Activated CD4-positive, alpha-beta T cell treated with anti-CD3 and anti-CD28 coated beads, Interleukin-2, amount 10 ng/mL, durations not matched to agents 24 days and 14 days (primary cell): ENCODE data around the gene NR2C2. TPM values are rescaled to one million over a fixed set of nuclear protein-coding genes. Genes with fewer than 3 reads are reported as not detected.
"Not testable (repeated sequence)": the region's sequence is repeated elsewhere in the genome, so short reads cannot be mapped to it uniquely, and the experiment has no call there.

Source experiments
- DNase-seq: peaks from one replicate; pipeline ENCODE4 v3.0.0; 2022
- H3K27ac Mint-ChIP-seq: one replicate; pipeline ENCODE4 v1.8.0; 2022; ENCODE audit warnings: mild to moderate bottlenecking, mixed read lengths
- H3K27me3 Mint-ChIP-seq: one replicate; pipeline ENCODE4 v1.8.0; 2022; ENCODE audit warnings: mixed read lengths
- H3K36me3 Mint-ChIP-seq: one replicate; pipeline ENCODE4 v1.8.0; 2022; ENCODE audit warnings: low read depth, mild to moderate bottlenecking, mixed read lengths
- H3K4me1 Mint-ChIP-seq: one replicate; pipeline ENCODE4 v1.8.0; 2021; ENCODE audit warnings: mixed read lengths
- H3K4me3 Mint-ChIP-seq: one replicate; pipeline ENCODE4 v1.8.0; 2022; ENCODE audit warnings: mild to moderate bottlenecking, moderate library complexity, mixed read lengths
- H3K9me3 Mint-ChIP-seq: one replicate; pipeline ENCODE4 v1.8.0; 2021; ENCODE audit warnings: mixed read lengths
- intact Hi-C: fragments of 100-400 bp; cut with micrococcal nuclease; formaldehyde crosslinking; loops from one replicate; pipeline ENCODE4 v1.15.1; 2023
- total RNA-seq: library from RNA; stranded (reverse); gene quantifications from 2 replicates; pipeline ENCODE4 v1.2.3, GENCODE V29; 2022

NR2C2 gene
- total RNA-seq, 1 donor from 2014 or later, result 52.5 TPM

DNA sequence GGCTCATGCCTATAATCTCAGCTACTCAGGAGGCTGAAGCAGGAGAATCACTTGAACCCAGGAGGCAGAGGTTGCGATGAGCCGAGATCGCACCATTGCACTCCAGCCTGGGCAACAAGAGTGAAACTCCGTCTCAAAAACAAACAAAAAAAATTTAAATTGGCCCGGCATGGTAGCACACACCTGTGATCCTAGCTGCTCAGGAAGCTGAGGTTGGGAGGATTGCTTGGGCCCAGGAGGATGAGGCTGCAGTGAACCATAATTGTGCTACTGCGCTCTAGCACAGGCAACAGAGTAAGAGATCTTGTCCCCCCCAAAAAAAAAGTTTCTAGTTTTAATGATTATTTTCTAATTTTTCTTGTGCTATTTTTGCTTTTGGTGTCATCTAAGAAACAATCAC, 51.8 kb downstream of the NR2C2 start:
- H3K4me3 Mint-ChIP-seq, H3K27me3 Mint-ChIP-seq, H3K27ac Mint-ChIP-seq: not testable (repeated sequence)

DNA sequence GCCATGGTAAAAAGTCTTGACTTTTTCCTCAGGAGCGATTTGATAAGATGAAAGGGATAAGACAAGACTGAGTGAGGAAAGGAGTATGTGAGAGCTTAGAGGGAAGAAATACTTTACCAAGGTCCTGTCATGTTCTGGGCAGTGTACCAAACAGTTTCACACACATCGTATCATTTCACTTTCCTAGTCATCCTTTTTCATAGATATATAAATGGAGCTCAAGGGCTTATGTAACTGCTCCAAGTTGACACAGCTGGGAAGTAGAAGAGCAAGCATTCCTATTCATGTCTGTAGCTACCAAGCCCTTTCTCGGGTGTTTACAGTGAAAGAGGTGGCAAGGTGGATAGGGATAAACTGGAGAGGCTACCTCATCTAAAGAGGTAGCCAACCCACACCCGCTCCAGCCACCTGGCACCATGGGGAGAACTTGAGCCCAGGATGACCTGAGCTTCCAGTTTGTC, 60.3 kb downstream of the NR2C2 start:
- Mint-ChIP-seq H3K4me3 (no peak overlapping the region), H3K36me3 (peaks cover 35% of the 10 kb centered on the region), H3K9me3 (no peaks in the 10 kb centered on the region), H3K4me1 (peaks cover 6% of the 10 kb centered on the region), H3K27ac (no peak overlapping the region), H3K27me3 (no peaks in the 10 kb centered on the region)
- intact Hi-C loops, result no loop called here
- no peak for DNase-seq

More for the DNA sequence above, 51.8 kb downstream of the NR2C2 start:
- DNase-seq, H3K9me3 Mint-ChIP-seq, intact Hi-C loops: not testable (repeated sequence)
- H3K36me3 Mint-ChIP-seq, result peaks cover 29% of the 10 kb centered on the region
- H3K4me1 Mint-ChIP-seq, result peaks cover 13% of the 10 kb centered on the region

DNA sequence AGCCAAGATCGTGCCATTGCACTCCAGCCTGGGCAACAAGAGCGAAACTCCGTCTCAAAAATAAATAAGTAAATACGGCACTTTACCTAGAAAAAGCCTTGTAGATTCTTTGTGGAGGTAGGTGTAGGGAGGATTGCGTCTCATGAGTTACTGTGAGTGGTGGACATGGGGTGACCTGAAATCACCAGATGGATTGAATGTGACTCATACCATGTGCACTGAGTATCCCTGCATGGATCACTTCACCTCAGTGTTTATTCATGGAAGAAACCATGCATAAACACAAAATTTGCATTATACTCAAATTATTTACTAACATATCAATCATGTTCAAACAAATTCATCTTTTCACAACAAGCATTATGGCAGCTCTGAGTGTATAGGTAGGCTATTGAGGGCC, 61.8 kb downstream of the NR2C2 start:
- intact Hi-C loops, result no loop called here
- no peak for DNase-seq
- Mint-ChIP-seq H3K27ac (no peak overlapping the region), H3K9me3 (no peaks in the 10 kb centered on the region), H3K36me3 (peaks cover 38% of the 10 kb centered on the region), H3K27me3 (no peaks in the 10 kb centered on the region), H3K4me1 (peaks cover 5% of the 10 kb centered on the region), H3K4me3 (no peak overlapping the region)

DNA sequence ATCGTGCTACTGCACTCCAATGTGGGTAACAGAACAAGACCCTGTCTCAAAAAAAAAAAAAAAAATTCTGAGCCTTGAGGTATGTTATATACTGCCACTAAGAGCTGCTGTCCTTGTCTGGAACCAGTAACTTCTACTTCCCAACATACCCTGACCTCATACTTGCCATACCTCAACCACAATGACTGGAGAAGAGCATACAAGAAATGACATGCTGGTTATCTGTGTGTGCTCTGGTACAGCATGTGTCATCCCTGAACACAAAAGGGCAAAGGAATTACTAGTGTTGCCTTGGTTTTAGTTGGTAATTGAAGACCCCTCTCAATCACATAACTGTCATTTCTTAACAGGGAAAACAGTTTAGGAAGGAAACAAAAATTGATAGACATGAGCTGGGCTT, 63.3 kb downstream of the NR2C2 start:
- peaks cover 5% of the 10 kb centered on the region for H3K4me1 Mint-ChIP-seq
- no peaks in the 10 kb centered on the region for H3K9me3 Mint-ChIP-seq
- intact Hi-C loops, result no loop called here
- no peak overlapping the region for H3K27ac Mint-ChIP-seq
- no peak for DNase-seq
- no peaks in the 10 kb centered on the region for H3K27me3 Mint-ChIP-seq
- H3K4me3 Mint-ChIP-seq, result no peak overlapping the region
- peaks cover 44% of the 10 kb centered on the region for H3K36me3 Mint-ChIP-seq

DNA sequence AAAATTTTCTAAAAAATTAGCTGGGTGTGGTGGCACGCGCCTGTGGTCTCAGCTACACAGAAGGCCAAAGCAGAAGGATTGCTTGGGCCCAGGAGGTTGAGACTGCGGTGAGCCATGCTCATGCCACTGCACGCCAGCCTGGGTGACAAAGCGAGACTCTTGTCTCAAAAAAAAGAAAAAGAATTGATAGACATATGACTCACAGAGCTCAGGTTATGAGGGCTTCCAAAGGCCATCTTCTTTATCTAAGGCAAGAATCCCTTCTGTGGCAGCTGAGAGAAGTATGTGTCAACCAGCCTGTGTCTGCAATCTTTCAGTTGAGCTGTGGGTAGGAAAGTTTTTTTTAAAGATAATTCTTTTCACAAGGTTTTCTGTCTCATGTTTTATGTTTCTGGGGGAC, 63.8 kb downstream of the NR2C2 start:
- H3K9me3 Mint-ChIP-seq, result no peaks in the 10 kb centered on the region
- H3K36me3 Mint-ChIP-seq, result peaks cover 46% of the 10 kb centered on the region
- intact Hi-C loops, result no loop called here
- no peak overlapping the region for H3K27ac Mint-ChIP-seq
- H3K4me1 Mint-ChIP-seq, result peaks cover 5% of the 10 kb centered on the region
- H3K27me3 Mint-ChIP-seq, result no peaks in the 10 kb centered on the region
- no peak overlapping the region for H3K4me3 Mint-ChIP-seq
- no peak for DNase-seq

DNA sequence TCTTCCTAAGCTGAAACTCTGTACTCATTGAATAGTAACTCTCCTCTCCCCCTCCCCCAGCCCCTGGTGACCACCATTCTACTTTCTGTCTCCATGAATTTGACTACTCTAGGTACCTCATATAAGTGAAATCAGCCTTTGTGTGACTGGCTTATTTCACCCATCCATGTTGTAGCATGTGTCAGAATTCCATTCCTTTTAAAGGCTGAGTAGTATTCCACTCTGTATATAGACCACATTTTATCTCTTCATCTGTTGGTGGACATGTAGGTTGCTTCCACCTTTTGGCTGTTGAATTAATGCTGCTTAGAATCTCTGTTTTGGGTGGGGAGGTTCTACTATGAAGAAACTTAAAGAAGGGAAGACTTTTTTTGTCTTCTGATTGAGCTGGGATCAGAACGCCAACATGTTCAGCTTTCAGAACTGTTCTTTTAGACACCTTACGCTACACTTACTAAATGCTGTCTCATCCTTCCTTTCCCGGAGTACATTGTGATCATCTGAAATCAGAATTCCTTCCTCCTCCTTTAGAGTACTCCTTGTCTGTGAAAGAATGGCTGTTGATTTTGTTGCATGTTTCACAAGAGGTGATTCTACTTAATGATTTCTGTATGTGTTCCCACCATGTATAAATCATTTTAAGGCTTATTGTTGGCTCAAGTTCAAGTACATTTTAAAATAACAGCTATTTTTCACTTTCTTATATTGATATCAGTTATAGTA, 67.4 kb downstream of the NR2C2 start:
- H3K4me1 Mint-ChIP-seq, result peaks cover 5% of the 10 kb centered on the region
- DNase-seq, result no peak
- H3K4me3 Mint-ChIP-seq, result no peak overlapping the region
- H3K36me3 Mint-ChIP-seq, result peaks cover 58% of the 10 kb centered on the region
- H3K27me3 Mint-ChIP-seq, result no peaks in the 10 kb centered on the region
- H3K9me3 Mint-ChIP-seq, result no peaks in the 10 kb centered on the region
- peak overlapping the region; percentile 9 for H3K27ac Mint-ChIP-seq
- intact Hi-C loops, result no loop called here

DNA sequence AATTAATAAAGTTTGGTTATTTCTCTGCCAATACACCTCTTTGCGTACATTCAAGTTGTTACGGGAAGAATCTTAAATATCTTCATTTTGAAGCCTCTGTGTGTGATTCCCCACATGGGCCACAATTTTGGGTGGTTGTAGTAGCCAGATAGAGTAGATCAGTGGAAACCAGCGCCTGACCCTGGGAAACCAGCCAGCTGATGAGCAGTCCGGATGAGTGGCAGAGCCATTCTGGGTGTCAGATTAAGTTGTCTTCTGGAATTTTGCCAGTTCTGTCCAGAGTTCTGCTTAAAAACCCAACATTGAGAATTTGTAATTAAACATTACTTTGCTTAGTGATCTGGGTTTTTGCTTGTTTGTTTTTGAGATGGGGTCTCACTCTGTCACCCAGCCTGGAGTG, 68.1 kb downstream of the NR2C2 start:
- Mint-ChIP-seq H3K36me3 (peaks cover 54% of the 10 kb centered on the region), H3K9me3 (no peaks in the 10 kb centered on the region), H3K27ac (no peak overlapping the region), H3K4me1 (peaks cover 5% of the 10 kb centered on the region), H3K27me3 (no peaks in the 10 kb centered on the region), H3K4me3 (no peak overlapping the region)
- no peak for DNase-seq
- intact Hi-C loops, result no loop called here

DNA sequence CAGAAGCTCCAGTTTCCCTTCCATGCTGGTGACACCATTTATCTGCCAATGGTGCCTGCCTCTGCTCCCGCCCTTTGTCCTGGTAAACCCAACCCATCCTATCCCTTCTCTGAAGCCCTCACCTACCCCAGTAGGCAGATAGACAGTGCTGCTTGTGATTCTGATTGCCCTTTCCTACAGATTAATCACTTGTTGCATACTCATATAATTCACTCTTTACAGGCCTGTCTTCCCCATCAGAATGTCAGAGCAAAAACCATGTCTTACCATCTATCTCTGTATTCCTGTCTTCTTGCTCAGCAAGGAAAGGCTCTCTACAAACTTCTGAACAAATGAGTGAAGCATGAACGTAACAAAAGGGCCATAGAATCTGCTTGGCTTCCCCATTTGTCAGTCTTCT, 69.8 kb downstream of the NR2C2 start:
- Mint-ChIP-seq H3K27me3 (no peaks in the 10 kb centered on the region), H3K27ac (no peak overlapping the region), H3K36me3 (peaks cover 63% of the 10 kb centered on the region), H3K4me3 (no peak overlapping the region), H3K4me1 (peaks cover 3% of the 10 kb centered on the region), H3K9me3 (no peaks in the 10 kb centered on the region)
- intact Hi-C loops, result no loop called here
- DNase-seq, result no peak

DNA sequence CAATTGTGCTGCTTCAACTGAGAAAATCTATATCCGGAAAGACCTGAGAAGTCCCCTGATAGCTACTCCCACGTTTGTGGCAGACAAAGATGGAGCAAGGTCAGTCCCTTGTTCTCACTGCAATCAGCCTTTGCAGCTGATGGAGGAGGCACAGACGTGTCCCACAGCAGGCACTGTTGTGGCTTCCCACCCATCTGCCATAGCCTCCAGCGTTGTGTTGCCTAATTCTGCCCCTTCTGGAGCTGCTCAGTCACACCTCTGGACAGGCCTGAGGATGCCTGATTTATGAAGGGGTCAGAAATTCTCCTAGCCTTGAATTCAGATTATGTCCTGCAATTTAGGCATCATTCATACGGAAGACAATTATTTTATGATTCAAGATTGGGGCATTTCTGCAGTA, 75.9 kb downstream of the NR2C2 start:
- no peak overlapping the region for H3K4me3 Mint-ChIP-seq
- H3K27me3 Mint-ChIP-seq, result no peaks in the 10 kb centered on the region
- peaks cover 59% of the 10 kb centered on the region for H3K36me3 Mint-ChIP-seq
- intact Hi-C loops, result no loop called here
- DNase-seq, result no peak
- H3K9me3 Mint-ChIP-seq, result no peaks in the 10 kb centered on the region
- H3K27ac Mint-ChIP-seq, result no peak overlapping the region
- H3K4me1 Mint-ChIP-seq, result no peaks in the 10 kb centered on the region

DNA sequence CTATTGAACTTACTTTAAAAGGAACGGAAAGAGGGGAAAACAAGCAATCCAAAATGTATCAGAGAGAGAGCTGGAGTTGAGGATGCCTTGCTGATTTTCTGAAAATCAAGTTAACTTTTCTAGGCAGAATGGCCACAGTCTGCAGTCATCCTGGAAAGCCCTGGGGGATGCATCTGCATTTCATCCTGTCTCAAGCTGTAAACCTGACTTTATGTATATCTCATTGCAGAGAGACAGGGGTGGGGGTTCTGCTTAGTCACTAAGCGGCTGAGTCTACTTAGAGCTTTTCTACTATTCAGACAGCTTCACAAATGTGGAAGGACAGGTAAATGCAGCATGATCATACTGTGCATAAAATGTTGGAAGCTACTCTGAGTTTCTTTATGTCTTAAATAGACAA, 76.3 kb downstream of the NR2C2 start:
- H3K27ac Mint-ChIP-seq, result no peak overlapping the region
- intact Hi-C loops, result no loop called here
- peaks cover 61% of the 10 kb centered on the region for H3K36me3 Mint-ChIP-seq
- H3K4me1 Mint-ChIP-seq, result no peaks in the 10 kb centered on the region
- H3K4me3 Mint-ChIP-seq, result no peak overlapping the region
- no peaks in the 10 kb centered on the region for H3K9me3 Mint-ChIP-seq
- H3K27me3 Mint-ChIP-seq, result no peaks in the 10 kb centered on the region
- no peak for DNase-seq

DNA sequence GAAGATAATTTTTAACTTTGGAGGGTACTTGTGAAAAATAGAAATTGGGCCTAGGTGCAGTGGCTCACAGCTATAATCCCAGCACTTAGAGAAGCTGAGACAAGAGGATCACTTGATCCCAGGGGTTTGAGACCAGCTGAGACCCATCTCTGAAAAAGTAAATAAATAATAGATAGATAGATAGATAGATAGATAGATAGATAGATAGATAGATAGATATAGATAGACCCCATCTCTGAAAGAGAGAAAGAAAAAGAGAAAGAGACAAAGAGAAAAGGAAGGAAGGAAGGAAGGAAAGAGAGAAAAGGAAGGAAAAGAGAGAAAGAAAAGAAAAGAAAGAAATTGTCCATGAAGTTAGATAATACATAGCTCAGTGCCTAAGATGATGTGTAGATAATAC, 82.2 kb downstream of the NR2C2 start:
- intact Hi-C loops, result no loop called here
- no peaks in the 10 kb centered on the region for H3K4me1 Mint-ChIP-seq
- no peaks in the 10 kb centered on the region for H3K27me3 Mint-ChIP-seq
- H3K27ac Mint-ChIP-seq, result no peak overlapping the region
- H3K9me3 Mint-ChIP-seq, result no peaks in the 10 kb centered on the region
- H3K4me3 Mint-ChIP-seq, result no peak overlapping the region
- peaks cover 57% of the 10 kb centered on the region for H3K36me3 Mint-ChIP-seq
- no peak for DNase-seq

DNA sequence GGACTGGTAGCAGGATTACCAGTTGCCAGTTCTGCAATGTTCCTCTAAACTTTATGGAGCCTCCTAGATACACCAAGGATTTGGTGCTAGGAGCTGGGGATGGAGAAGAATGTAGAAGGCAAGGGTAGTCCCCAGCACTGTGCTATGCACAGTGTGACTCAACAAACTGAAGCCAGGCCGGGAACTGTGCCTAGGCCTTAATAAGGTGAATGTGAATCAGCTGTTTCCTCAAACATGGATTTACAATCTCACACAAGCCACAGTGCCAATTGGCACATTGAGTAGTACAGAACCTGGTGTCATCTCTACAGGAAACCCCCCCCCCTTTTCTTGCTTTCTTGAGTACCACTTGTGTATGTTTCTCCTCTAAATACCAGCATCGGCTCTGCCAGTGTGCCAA, 85.3 kb downstream of the NR2C2 start:
- H3K4me3 Mint-ChIP-seq, result no peak overlapping the region
- H3K36me3 Mint-ChIP-seq, result peaks cover 54% of the 10 kb centered on the region
- no peak overlapping the region for H3K27ac Mint-ChIP-seq
- no peaks in the 10 kb centered on the region for H3K9me3 Mint-ChIP-seq
- H3K27me3 Mint-ChIP-seq, result no peaks in the 10 kb centered on the region
- DNase-seq, result no peak
- no peaks in the 10 kb centered on the region for H3K4me1 Mint-ChIP-seq
- intact Hi-C loops, result no loop called here

DNA sequence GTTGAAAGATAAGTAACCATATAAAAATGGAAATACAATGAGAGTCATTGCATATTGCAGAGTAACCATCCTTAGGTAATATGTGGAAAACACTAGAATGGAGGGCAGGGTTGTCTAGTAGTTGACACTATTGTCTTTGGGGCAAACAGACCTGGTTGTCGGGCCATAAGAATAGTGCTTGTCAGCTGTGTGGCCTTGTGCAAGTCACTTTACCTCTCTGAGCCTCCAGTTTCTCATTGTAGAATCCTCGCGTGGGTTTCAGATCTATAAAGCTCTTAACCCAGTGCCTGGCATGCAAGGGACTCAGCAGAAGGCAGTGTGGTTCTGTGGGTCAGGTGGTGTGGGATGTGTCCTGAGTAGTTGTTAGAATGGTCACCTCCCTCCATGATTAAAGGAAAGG, 85.7 kb downstream of the NR2C2 start:
- H3K36me3 Mint-ChIP-seq, result peaks cover 55% of the 10 kb centered on the region

DNA sequence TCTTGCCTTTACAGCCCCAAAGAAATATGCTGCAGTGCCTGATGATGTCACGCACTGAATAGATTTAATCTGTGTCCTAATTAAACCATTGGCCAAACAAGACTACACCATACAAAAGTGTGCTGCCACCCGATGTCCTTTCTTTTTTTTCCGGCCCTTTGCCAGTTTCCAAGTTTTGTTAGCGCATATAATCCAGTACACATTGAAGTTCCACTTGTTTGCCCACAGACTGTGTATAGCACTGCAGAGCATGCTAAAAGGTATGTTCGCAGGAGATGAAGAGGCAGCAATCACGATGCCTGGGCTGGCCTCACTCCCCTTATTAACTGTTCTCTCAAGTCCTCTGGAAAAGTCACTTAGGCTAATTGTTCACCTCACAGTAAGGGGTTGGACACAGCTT, 90.9 kb downstream of the NR2C2 start:
- no peaks in the 10 kb centered on the region for H3K9me3 Mint-ChIP-seq
- intact Hi-C loops, result no loop called here
- H3K4me1 Mint-ChIP-seq, result no peaks in the 10 kb centered on the region
- H3K36me3 Mint-ChIP-seq, result peaks cover 54% of the 10 kb centered on the region
- H3K27ac Mint-ChIP-seq, result no peak overlapping the region
- no peak overlapping the region for H3K4me3 Mint-ChIP-seq
- DNase-seq, result no peak
- H3K27me3 Mint-ChIP-seq, result no peaks in the 10 kb centered on the region

More for the DNA sequence above, 85.7 kb downstream of the NR2C2 start:
- Mint-ChIP-seq H3K4me1 (no peaks in the 10 kb centered on the region), H3K4me3 (no peak overlapping the region), H3K27me3 (no peaks in the 10 kb centered on the region), H3K9me3 (no peaks in the 10 kb centered on the region), H3K27ac (no peak overlapping the region)
- no peak for DNase-seq
- intact Hi-C loops, result no loop called here

DNA sequence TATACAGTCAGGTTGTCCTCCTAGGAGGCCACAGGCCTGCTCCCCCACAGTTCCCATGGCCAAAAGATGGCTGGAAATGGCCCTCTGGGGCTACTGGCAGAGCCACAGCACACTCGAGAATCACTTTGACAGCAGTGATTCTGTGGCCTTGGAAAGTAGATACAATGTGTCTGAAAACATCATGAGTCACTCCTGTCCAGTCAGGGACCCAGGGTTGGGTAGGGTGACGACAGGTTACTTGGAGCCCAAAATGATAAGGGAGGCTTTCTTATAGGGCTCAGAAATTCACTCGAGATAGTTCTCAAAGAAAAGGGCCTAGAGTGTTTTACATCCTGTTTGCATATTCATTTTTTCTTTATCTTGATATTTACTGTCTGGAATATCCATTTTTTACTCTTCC, 93.5 kb downstream of the NR2C2 start:
- peaks cover 18% of the 10 kb centered on the region for H3K4me1 Mint-ChIP-seq
- H3K36me3 Mint-ChIP-seq, result peaks cover 66% of the 10 kb centered on the region

More for the DNA sequence above, 93.5 kb downstream of the NR2C2 start:
- no peak for DNase-seq
- peak overlapping the region; percentile 49 for H3K27ac Mint-ChIP-seq
- no peaks in the 10 kb centered on the region for H3K27me3 Mint-ChIP-seq
- H3K4me3 Mint-ChIP-seq, result no peak overlapping the region
- H3K9me3 Mint-ChIP-seq, result no peaks in the 10 kb centered on the region
- intact Hi-C loops, result no loop called here
